Lower leg skin (tissue), 4 donors: ENCODE measurements around the gene CST5. TPM values are rescaled to one million over a fixed set of nuclear protein-coding genes. Genes with fewer than 3 reads are reported as not detected.
"Not testable (repeated sequence)": the region's sequence is repeated elsewhere in the genome, so short reads cannot be mapped to it uniquely, and the experiment has no call there.

ENCODE experiments used
- DNase-seq, 2 donors: peaks; one replicate each; pipeline ENCODE4 v3.0.0-alpha.2; 2019; ENCODE audit warnings: low spot score in 2 of 2
- H3K4me3 ChIP-seq: fragments of 200-600 bp; sonication (generic); 2 replicates; pipeline ENCODE4 v1.5.1; 2017; ENCODE audit warnings: mild to moderate bottlenecking, low read depth; ENCODE audit not compliant: poor library complexity, severe bottlenecking
- CTCF ChIP-seq, 3 donors: fragments of 450-650 bp; IDR thresholded peaks; one replicate each; pipeline ENCODE4 v1.5.1; 2016; ENCODE audit warnings: antibody characterized with exemption in 3 of 3, mild to moderate bottlenecking in 3 of 3, moderate library complexity in 2 of 3
- POLR2A ChIP-seq, 2 donors: fragments of 450-650 bp; IDR thresholded peaks; one replicate each; pipeline ENCODE4 v1.6.1; 2016 to 2017; ENCODE audit warnings: antibody characterized with exemption in 2 of 2, mild to moderate bottlenecking in 1 of 2, moderate library complexity in 1 of 2
- WGBS, 2 donors: methylation state at CpG; one replicate each; pipeline ENCODE4 v1.1.5; 2018; 5-methylcytosine and 5-hydroxymethylcytosine counted together
- intact Hi-C: fragments of 100-400 bp; cut with DNase I; formaldehyde crosslinking; loops from one replicate; pipeline ENCODE4 v1.15.0; 2023; ENCODE audit warnings: low total_unique reads
- total RNA-seq, 4 donors: library from RNA; depleted of rRNA; stranded (reverse); fragments of >200 nt; gene quantifications; one replicate each; pipeline ENCODE4 v1.1.0, GENCODE V29; 2016

CST5 gene
- total RNA-seq, 4 donors from 2014 or later, result not detected

GRCh38 chr20:23918896-23919295, 39.3 kb upstream of the CST5 start:
- no peak for DNase-seq
- TF ChIP-seq CTCF (IDR thresholded peaks at IDR 0.05), result no peak
- TF ChIP-seq POLR2A (IDR thresholded peaks at IDR 0.05), result no peak
- intact Hi-C loops, result no loop called here
- 56 to 58% methylated on average over 4 of the region's 4 CpGs for WGBS, 2 donors
- no peak overlapping the region for H3K4me3 ChIP-seq

- DNase-seq, result no peak
- TF ChIP-seq CTCF (IDR thresholded peaks at IDR 0.05) (no peak), POLR2A (IDR thresholded peaks at IDR 0.05) (no peak)
- intact Hi-C loops, result no loop called here
- 75 to 82% methylated on average over 8 to 11 of the region's 11 CpGs for WGBS, 2 donors
- no peak overlapping the region for H3K4me3 ChIP-seq
Observed at GRCh38 chr20:23918101-23918862, 38.7 kb upstream of the CST5 start.

- 85 to 91% methylated on average over 9 of the region's 9 CpGs for whole genome bisulfite sequencing, 2 donors
- intact Hi-C loops, result no loop called here
- no peak overlapping the region for H3K4me3 ChIP-seq
- no peak for TF ChIP-seq POLR2A (IDR thresholded peaks at IDR 0.05)
- TF ChIP-seq CTCF (IDR thresholded peaks at IDR 0.05), result no peak
- peak in 1 of 2 donors; percentile 42 for DNase-seq
Observed at GRCh38 chr20:23917024-23917725, 37.6 kb upstream of the CST5 start.

- H3K4me3 ChIP-seq, result no peak overlapping the region
- WGBS, 2 donors, result 57 to 72% methylated on average over 1 of the region's 1 CpG
- TF ChIP-seq POLR2A (IDR thresholded peaks at IDR 0.05) (no peak), CTCF (IDR thresholded peaks at IDR 0.05) (no peak)
- no peak for DNase-seq
- intact Hi-C loops, result no loop called here
Observed at GRCh38 chr20:23915844-23916243, 36.3 kb upstream of the CST5 start.

- DNase-seq, intact Hi-C loops, H3K4me3 ChIP-seq: not testable (repeated sequence)
- WGBS, 2 donors, result 81 to 85% methylated on average over 4 of the region's 4 CpGs
Observed at GRCh38 chr20:23914469-23914868, 34.9 kb upstream of the CST5 start.

- 54 to 56% methylated on average over 4 of the region's 4 CpGs for WGBS, 2 donors
- TF ChIP-seq CTCF (IDR thresholded peaks at IDR 0.05) (no peak), POLR2A (IDR thresholded peaks at IDR 0.05) (no peak)
- intact Hi-C loops, result no loop called here
- peak in 1 of 2 donors; percentile 58 for DNase-seq
- no peak overlapping the region for H3K4me3 ChIP-seq
Observed at GRCh38 chr20:23910210-23910609, 30.7 kb upstream of the CST5 start.
